ENCODE data around the gene SMIM7.
A peak's percentile ranks its signal among the peaks of the same experiment; 100 is the strongest.
"Not testable (repeated sequence)": the region's sequence is repeated elsewhere in the genome, so short reads cannot be mapped to it uniquely, and the experiment has no call there.

SMIM7 gene

DNA sequence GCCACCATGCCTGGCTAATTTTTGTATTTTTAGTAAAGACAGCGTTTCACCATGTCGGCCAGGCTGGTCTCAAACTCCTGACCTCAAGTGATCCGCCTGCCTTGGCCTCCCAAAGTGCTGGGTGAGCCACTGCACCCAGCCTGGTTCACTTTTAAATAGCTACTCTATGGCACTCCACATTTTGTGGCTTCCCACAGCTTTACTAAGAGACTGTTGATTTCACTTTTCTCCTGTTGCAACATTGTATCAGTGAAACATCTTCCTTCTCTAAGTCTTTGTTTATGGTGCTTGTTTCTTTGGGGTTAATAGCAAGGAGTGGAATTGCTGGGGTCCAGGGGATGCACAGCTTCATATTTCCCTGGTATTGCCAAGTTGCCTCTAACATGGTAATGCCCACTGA lies 13.3 kb upstream of the SMIM7 start:
- DNase-seq (ENCODE audit: extremely low read depth, insufficient read length): no peak
- TF ChIP-seq CTCF (IDR thresholded peaks at IDR 0.05; ENCODE audit: insufficient read depth, low read length, poor library complexity, severe bottlenecking): no peak
- Histone ChIP-seq H3K4me3 (replicated peaks; ENCODE audit: low read depth, low read length) (no peak overlapping the region), H3K36me3 (ENCODE audit: control insufficient read depth, insufficient read depth, low read length) (peaks cover 9% of the 10 kb centered on the region), H3K27me3 (replicated peaks; ENCODE audit: control insufficient read depth, insufficient read depth, low read length) (no peaks in the 10 kb centered on the region)

- peaks cover 7% of the 10 kb centered on the region for H3K36me3 ChIP-seq (ENCODE audit: control insufficient read depth, insufficient read depth, low read length)
- no peak for TF ChIP-seq CTCF (IDR thresholded peaks at IDR 0.05; ENCODE audit: insufficient read depth, low read length, poor library complexity, severe bottlenecking)
- DNase-seq (ENCODE audit: extremely low read depth, insufficient read length): no peak
- no peaks in the 10 kb centered on the region for H3K27me3 ChIP-seq (replicated peaks; ENCODE audit: control insufficient read depth, insufficient read depth, low read length)
- no peak overlapping the region for H3K4me3 ChIP-seq (replicated peaks; ENCODE audit: low read depth, low read length)
These were observed 11.8 kb upstream of the SMIM7 start for GRCh38 chr19:16671652-16672274.

DNA sequence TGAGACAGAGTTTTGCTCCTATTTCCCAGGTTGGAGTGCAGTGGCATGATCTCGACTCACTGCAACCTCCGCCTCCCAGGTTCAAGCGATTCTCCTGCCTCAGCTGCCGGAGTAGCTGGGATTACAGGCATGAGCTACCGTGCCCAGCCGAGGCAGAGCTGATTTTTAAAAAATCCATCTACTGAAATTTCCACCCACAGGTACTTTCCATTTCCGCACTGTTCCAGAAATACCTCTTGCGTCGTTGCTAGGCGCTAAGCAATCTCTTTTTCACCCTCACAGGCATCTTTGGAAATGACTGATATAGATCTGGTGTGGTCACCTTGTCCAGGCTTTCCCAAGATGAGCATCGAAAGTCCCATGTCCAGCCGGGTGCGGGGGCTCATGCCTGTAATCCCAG lies 10.3 kb upstream of the SMIM7 start:
- DNase-seq (ENCODE audit: extremely low read depth, insufficient read length): no peak
- Histone ChIP-seq H3K36me3 (ENCODE audit: control insufficient read depth, insufficient read depth, low read length) (peaks cover 9% of the 10 kb centered on the region), H3K4me3 (replicated peaks; ENCODE audit: low read depth, low read length) (no peak overlapping the region), H3K27me3 (replicated peaks; ENCODE audit: control insufficient read depth, insufficient read depth, low read length) (no peaks in the 10 kb centered on the region)
- TF ChIP-seq CTCF (IDR thresholded peaks at IDR 0.05; ENCODE audit: insufficient read depth, low read length, poor library complexity, severe bottlenecking): no peak

GRCh38 chr19:16668702-16669101 lies 8.8 kb upstream of the SMIM7 start:
- not testable (repeated sequence) for H3K36me3 ChIP-seq (ENCODE audit: control insufficient read depth, insufficient read depth, low read length)

GRCh38 chr19:16668176-16668575 lies 8.2 kb upstream of the SMIM7 start:
- no peak for DNase-seq (ENCODE audit: extremely low read depth, insufficient read length)
- peaks cover 7% of the 10 kb centered on the region for H3K36me3 ChIP-seq (ENCODE audit: control insufficient read depth, insufficient read depth, low read length)
- no peak for TF ChIP-seq CTCF (IDR thresholded peaks at IDR 0.05; ENCODE audit: insufficient read depth, low read length, poor library complexity, severe bottlenecking)
- H3K4me3 ChIP-seq (replicated peaks; ENCODE audit: low read depth, low read length): no peak overlapping the region
- H3K27me3 ChIP-seq (replicated peaks; ENCODE audit: control insufficient read depth, insufficient read depth, low read length): no peaks in the 10 kb centered on the region

More at GRCh38 chr19:16668702-16669101, 8.8 kb upstream of the SMIM7 start:
- DNase-seq (ENCODE audit: extremely low read depth, insufficient read length); H3K4me3 ChIP-seq (replicated peaks; ENCODE audit: low read depth, low read length); H3K27me3 ChIP-seq (replicated peaks; ENCODE audit: control insufficient read depth, insufficient read depth, low read length): not testable (repeated sequence)

- Histone ChIP-seq H3K4me3 (replicated peaks; ENCODE audit: low read depth, low read length) (peak overlapping the region; percentile 74), H3K36me3 (ENCODE audit: control insufficient read depth, insufficient read depth, low read length) (peaks cover 15% of the 10 kb centered on the region), H3K27me3 (replicated peaks; ENCODE audit: control insufficient read depth, insufficient read depth, low read length) (no peaks in the 10 kb centered on the region)
- no peak for TF ChIP-seq CTCF (IDR thresholded peaks at IDR 0.05; ENCODE audit: insufficient read depth, low read length, poor library complexity, severe bottlenecking)
- DNase-seq (ENCODE audit: extremely low read depth, insufficient read length): peak; percentile 71
These were observed 1.6 kb upstream of the SMIM7 start for GRCh38 chr19:16661480-16662034.

Measured in GM06990 (cell line).